ENCODE measurements around the gene SSH2.
"Not testable (repeated sequence)": the region's sequence is repeated elsewhere in the genome, so short reads cannot be mapped to it uniquely, and the experiment has no call there.

DNA sequence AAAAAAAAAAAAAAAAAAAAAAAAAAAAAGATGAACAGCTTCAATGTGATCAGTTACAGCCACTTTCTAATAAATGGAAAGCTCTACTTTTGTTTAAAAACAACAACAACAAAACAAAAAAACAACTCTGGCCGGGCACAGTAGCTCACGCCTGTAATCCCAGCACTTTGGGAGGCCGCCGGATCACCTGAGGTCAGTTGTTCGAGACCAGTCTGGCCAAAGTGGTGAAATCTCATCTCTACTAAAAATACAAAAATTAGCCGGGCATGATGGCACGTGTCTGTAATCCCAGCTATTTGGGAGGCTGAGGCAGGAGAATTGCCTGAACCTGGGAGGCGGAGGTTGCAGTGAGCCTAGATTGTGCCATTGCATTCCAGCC, 150.2 kb downstream of the SSH2 start:
- not testable (repeated sequence) for TF ChIP-seq EZH2 (IDR thresholded peaks at IDR 0.05); FOXP2 (optimal IDR thresholded peaks at IDR 0.05; ENCODE audit: control extremely low read depth, extremely low read length, insufficient read depth); POLR2AphosphoS5 (IDR thresholded peaks at IDR 0.05; ENCODE audit: borderline replicate concordance, low read depth, low read length)
